ENCODE data around the gene OR7A5. TPM values are rescaled to one million over a fixed set of nuclear protein-coding genes. Genes with fewer than 3 reads are reported as not detected.

OR7A5 gene
- 1 to 10 TPM in 1 of 2 donors, under 1 TPM in 1; 0.33 to 3.1 TPM for total RNA-seq

GRCh38 chr19:14835011-14835410 lies at the start of gene OR7A5, which contains the start of gene OR7C1:
Gene OR7A5, minus strand, starts transcription at chr19:14835185. Its CDS starts 6,944 bp downstream, at chr19:14828241.
Gene OR7C1, minus strand, starts transcription at chr19:14835185. Its CDS starts 35,049 bp downstream, at chr19:14800136.

GRCh38 chr19:14848822-14849221 lies 13.8 kb upstream of the OR7A5 start, which contains the start of gene OR7A10:
Gene OR7A10, minus strand, starts transcription at chr19:14848922. Its CDS starts 7,045 bp downstream, at chr19:14841877.

GRCh38 chr19:14778110-14778845 lies 56.7 kb downstream of the OR7A5 start, which contains the start of gene ADGRE2:
Gene ADGRE2, minus strand, starts transcription at chr19:14778560. Its CDS starts 1,804 bp downstream, at chr19:14776756.

Small RNAs within 50 kb of the gene (small RNA-seq; reads per million reads assigned to genes)
- gene AC005255.1 = 0 to 0.06 reads per million in 2 donors

Other genes starting within 250 kb of the OR7A5 start
- gene ADGRE3, start 160.3 kb downstream of the OR7A5 start, total RNA-seq = not detected
- 10 to 100 TPM in 1 of 2 donors, 1 to 10 TPM in 1; 6.7 to 17.6 TPM for gene ZNF333, start 145.1 kb downstream of the OR7A5 start, total RNA-seq
- gene ADGRE2, start 56.6 kb downstream of the OR7A5 start, total RNA-seq = 1 to 10 TPM; 1.4 to 1.7 TPM
- 1 to 10 TPM in 1 of 2 donors, under 1 TPM in 1; under 0.01 to 1.7 TPM for gene OR7C1, start within 50 bp of the OR7A5 start, total RNA-seq
- gene OR7A10, start 13.7 kb upstream of the OR7A5 start, total RNA-seq = not detected
- not detected for gene OR7A17, start 50.9 kb upstream of the OR7A5 start, total RNA-seq
- gene OR7C2, start 106.3 kb upstream of the OR7A5 start, total RNA-seq = not detected
- not detected for gene SLC1A6, start 144.7 kb upstream of the OR7A5 start, total RNA-seq
- not detected for gene CASP14, start 214.3 kb upstream of the OR7A5 start, total RNA-seq
- gene OR1I1, start 247.0 kb upstream of the OR7A5 start, total RNA-seq = not detected

All from melanocyte of skin (primary cell).